Activated B cell treated with CpG ODN at 0.5 μM for 24 hours (primary cell): ENCODE results near the gene GANC. TPM values are rescaled to one million over a fixed set of nuclear protein-coding genes. Genes with fewer than 3 reads are reported as not detected.

Source experiments
- ATAC-seq: fragments of 200-7000 bp; cut with Tn5 transposase; one replicate; pipeline ENCODE4 v1.10.0; 2021; ENCODE audit warnings: low read depth, mild to moderate bottlenecking, moderate library complexity
- CTCF ChIA-PET: fragments of 350-600 bp; sonication (Branson Sonifier 250); formaldehyde crosslinking; loops from one replicate; lab custom pipeline; 2021; ENCODE audit warnings: antibody characterized with exemption; lab: Charles Lee
- POLR2A ChIA-PET: fragments of 350-600 bp; sonication (Branson Sonifier 250); formaldehyde crosslinking; loops from one replicate; lab custom pipeline; 2021; ENCODE audit warnings: antibody characterized with exemption; lab: Charles Lee
- DNase-seq: peaks from one replicate; pipeline ENCODE4 v3.0.0; 2022
- H3K27ac Mint-ChIP-seq: one replicate; pipeline ENCODE4 v1.8.0; 2020; ENCODE audit warnings: mixed read lengths
- H3K27me3 Mint-ChIP-seq: one replicate; pipeline ENCODE4 v1.8.0; 2021; ENCODE audit warnings: mixed read lengths
- H3K36me3 Mint-ChIP-seq: one replicate; pipeline ENCODE4 v1.8.0; 2021; ENCODE audit warnings: low read depth, mixed read lengths
- H3K4me1 Mint-ChIP-seq: one replicate; pipeline ENCODE4 v1.8.0; 2021; ENCODE audit warnings: mixed read lengths
- H3K4me3 Mint-ChIP-seq: one replicate; pipeline ENCODE4 v1.8.0; 2020; ENCODE audit warnings: mild to moderate bottlenecking, mixed read lengths
- H3K9me3 Mint-ChIP-seq: one replicate; pipeline ENCODE4 v1.8.0; 2020; ENCODE audit warnings: mixed read lengths
- CTCF ChIP-seq: fragments of 200-600 bp; IDR thresholded peaks from one replicate; pipeline ENCODE4 v1.8.0; 2022; ENCODE audit warnings: antibody characterized with exemption, mild to moderate bottlenecking
- intact Hi-C: fragments of 100-400 bp; cut with micrococcal nuclease; formaldehyde crosslinking; loops from one replicate; pipeline ENCODE4 v1.15.1; 2024
- total RNA-seq: library from RNA; stranded (reverse); gene quantifications from 2 replicates; pipeline ENCODE4 v1.2.3, GENCODE V29; 2022

GANC gene
- total RNA-seq, 1 donor from 2014 or later, result 72.2 TPM

GRCh38 chr15:42356851-42357250, 83.8 kb downstream of the GANC start:
- Mint-ChIP-seq H3K9me3 (no peaks in the 10 kb centered on the region), H3K27ac (no peak overlapping the region), H3K36me3 (peaks cover 71% of the 10 kb centered on the region), H3K4me1 (no peaks in the 10 kb centered on the region), H3K27me3 (no peaks in the 10 kb centered on the region), H3K4me3 (no peak overlapping the region)
- DNase-seq, result no peak
- POLR2A ChIA-PET, result no interaction called here
- ATAC-seq, result no peak
- no peak for TF ChIP-seq CTCF
- CTCF ChIA-PET, result no interaction called here
- intact Hi-C loops, result no loop called here

GRCh38 chr15:42358141-42358540, 85.1 kb downstream of the GANC start:
- intact Hi-C loops, result no loop called here
- Mint-ChIP-seq H3K4me1 (no peaks in the 10 kb centered on the region), H3K36me3 (peaks cover 67% of the 10 kb centered on the region), H3K27ac (no peak overlapping the region), H3K27me3 (no peaks in the 10 kb centered on the region), H3K9me3 (no peaks in the 10 kb centered on the region), H3K4me3 (no peak overlapping the region)
- DNase-seq (no peak), ATAC-seq (no peak)
- POLR2A ChIA-PET, result no interaction called here
- no peak for TF ChIP-seq CTCF
- CTCF ChIA-PET, result no interaction called here

- Mint-ChIP-seq H3K27me3 (no peaks in the 10 kb centered on the region), H3K4me3 (no peak within 1 kb of the TSS), H3K27ac (no peak within 1 kb of the TSS), H3K4me1 (no peaks in the 10 kb centered on the region), H3K9me3 (no peaks in the 10 kb centered on the region), H3K36me3 (peaks cover 57% of the 10 kb centered on the region)
- DNase-seq, result no peak
- CTCF ChIA-PET, result no interaction called here
- intact Hi-C loops, result no loop called here
- no peak for TF ChIP-seq CTCF
- POLR2A ChIA-PET, result no interaction called here
- ATAC-seq, result no peak
Observed at GRCh38 chr15:42359249-42359648, 86.2 kb downstream of the GANC start, which contains the start of gene CAPN3. CAPN3 (plus strand) TSS chr15:42359501; CDS start chr15:42359806, 305 bp downstream.

GRCh38 chr15:42359985-42360384, 87.0 kb downstream of the GANC start:
- Mint-ChIP-seq H3K4me3 (no peak overlapping the region), H3K9me3 (no peaks in the 10 kb centered on the region), H3K27ac (no peak overlapping the region), H3K27me3 (no peaks in the 10 kb centered on the region), H3K4me1 (no peaks in the 10 kb centered on the region), H3K36me3 (peaks cover 52% of the 10 kb centered on the region)
- ChIA-PET POLR2A (no interaction called here), CTCF (no interaction called here)
- DNase-seq, result no peak
- intact Hi-C loops, result no loop called here
- TF ChIP-seq CTCF, result no peak
- ATAC-seq, result no peak

GRCh38 chr15:42360535-42361112, 87.6 kb downstream of the GANC start:
- H3K36me3 Mint-ChIP-seq, result peaks cover 48% of the 10 kb centered on the region
- DNase-seq (no peak), ATAC-seq (no peak)
- CTCF ChIA-PET, result no interaction called here
- intact Hi-C loops, result no loop called here
- POLR2A ChIA-PET, result no interaction called here
- H3K27me3 Mint-ChIP-seq, result no peaks in the 10 kb centered on the region
- H3K27ac Mint-ChIP-seq, result no peak overlapping the region
- H3K4me1 Mint-ChIP-seq, result no peaks in the 10 kb centered on the region
- no peak overlapping the region for H3K4me3 Mint-ChIP-seq
- no peak for TF ChIP-seq CTCF
- H3K9me3 Mint-ChIP-seq, result no peaks in the 10 kb centered on the region
